HG03280 (cell line): ENCODE data around the gene P4HB.

Experiments used
- ATAC-seq: cut with Tn5 transposase; IDR thresholded peaks from one replicate; pipeline ENCODE4 v1.9.1; 2021; ENCODE audit warnings: mild to moderate bottlenecking, moderate library complexity; ENCODE audit not compliant: unreplicated experiment

The P4HB gene

GRCh38 chr17:81898029-81898866 is 37.9 kb upstream of the P4HB start:
- ATAC-seq, result no peak

GRCh38 chr17:81895400-81895799 is 35.1 kb upstream of the P4HB start:
- no peak for ATAC-seq

GRCh38 chr17:81891303-81891552 is 30.9 kb upstream of the P4HB start:
- ATAC-seq, result no peak

- ATAC-seq, result peak; percentile 5
Measured at GRCh38 chr17:81890447-81891302, 30.3 kb upstream of the P4HB start.

GRCh38 chr17:81889602-81890001 is 29.3 kb upstream of the P4HB start:
- ATAC-seq, result no peak

- no peak for ATAC-seq
Measured at GRCh38 chr17:81888988-81889595, 28.8 kb upstream of the P4HB start.

- ATAC-seq, result no peak
Measured at GRCh38 chr17:81888105-81888987, 28.0 kb upstream of the P4HB start.

- no peak for ATAC-seq
Measured at GRCh38 chr17:81885869-81886548, 25.7 kb upstream of the P4HB start.

- ATAC-seq, result no peak
Measured at GRCh38 chr17:81885454-81885853, 25.1 kb upstream of the P4HB start.

GRCh38 chr17:81884968-81885367 is 24.6 kb upstream of the P4HB start:
- no peak for ATAC-seq

GRCh38 chr17:81884520-81884919 is 24.2 kb upstream of the P4HB start:
- no peak for ATAC-seq

GRCh38 chr17:81879121-81879520 is 18.8 kb upstream of the P4HB start:
- ATAC-seq, result no peak

GRCh38 chr17:81878294-81878693 is 18.0 kb upstream of the P4HB start:
- no peak for ATAC-seq

GRCh38 chr17:81877569-81877968 is 17.2 kb upstream of the P4HB start:
- ATAC-seq, result no peak

GRCh38 chr17:81871387-81872230 is 11.3 kb upstream of the P4HB start:
- ATAC-seq, result peak; percentile 56

- peak; percentile 24 for ATAC-seq
Measured at GRCh38 chr17:81870981-81871386, 10.6 kb upstream of the P4HB start, which contains the start of gene ARHGDIA. Gene ARHGDIA (minus strand): TSS chr17:81871337. CDS start chr17:81869930, 1,407 bp downstream.

GRCh38 chr17:81870131-81870980 is 10.0 kb upstream of the P4HB start:
- ATAC-seq, result peak; percentile 12
